Measurements from ENCODE around the gene FBXO36. TPM values are rescaled to one million over a fixed set of nuclear protein-coding genes. Genes with fewer than 3 reads are reported as not detected.

The FBXO36 gene
- total RNA-seq, 1 experiment from 2014 or later = 0.42 TPM

DNA sequence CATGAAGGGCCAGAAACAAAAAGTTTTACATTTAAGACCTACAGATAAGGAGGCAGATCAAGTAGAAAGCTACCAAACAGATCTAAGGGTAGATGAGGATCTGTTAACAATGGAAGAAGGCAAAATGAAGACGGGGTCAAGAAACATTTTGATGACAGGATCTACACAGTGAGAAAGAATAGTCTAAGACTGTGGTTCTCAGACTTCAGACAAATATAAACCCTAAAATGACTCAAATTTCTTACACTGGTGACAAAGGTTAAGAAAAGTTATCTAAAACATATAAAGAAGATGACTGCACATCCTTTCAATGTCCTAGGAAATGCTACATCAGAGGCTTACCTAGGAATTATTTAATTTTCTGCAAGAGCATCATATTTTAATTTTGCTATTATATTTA is 34.9 kb upstream of the FBXO36 start:
- Mint-ChIP-seq H3K4me3 (ENCODE audit: low read depth, unreplicated experiment) (no peak overlapping the region), H3K4me1 (ENCODE audit: low read depth, unreplicated experiment) (peaks cover 24% of the 10 kb centered on the region), H3K36me3 (ENCODE audit: insufficient read depth, unreplicated experiment) (peaks cover 6% of the 10 kb centered on the region), H3K27me3 (ENCODE audit: unreplicated experiment) (no peaks in the 10 kb centered on the region), H3K9me3 (ENCODE audit: low read depth, unreplicated experiment) (no peaks in the 10 kb centered on the region), H3K27ac (ENCODE audit: unreplicated experiment) (no peak overlapping the region)
- TF ChIP-seq, protein P1, sequence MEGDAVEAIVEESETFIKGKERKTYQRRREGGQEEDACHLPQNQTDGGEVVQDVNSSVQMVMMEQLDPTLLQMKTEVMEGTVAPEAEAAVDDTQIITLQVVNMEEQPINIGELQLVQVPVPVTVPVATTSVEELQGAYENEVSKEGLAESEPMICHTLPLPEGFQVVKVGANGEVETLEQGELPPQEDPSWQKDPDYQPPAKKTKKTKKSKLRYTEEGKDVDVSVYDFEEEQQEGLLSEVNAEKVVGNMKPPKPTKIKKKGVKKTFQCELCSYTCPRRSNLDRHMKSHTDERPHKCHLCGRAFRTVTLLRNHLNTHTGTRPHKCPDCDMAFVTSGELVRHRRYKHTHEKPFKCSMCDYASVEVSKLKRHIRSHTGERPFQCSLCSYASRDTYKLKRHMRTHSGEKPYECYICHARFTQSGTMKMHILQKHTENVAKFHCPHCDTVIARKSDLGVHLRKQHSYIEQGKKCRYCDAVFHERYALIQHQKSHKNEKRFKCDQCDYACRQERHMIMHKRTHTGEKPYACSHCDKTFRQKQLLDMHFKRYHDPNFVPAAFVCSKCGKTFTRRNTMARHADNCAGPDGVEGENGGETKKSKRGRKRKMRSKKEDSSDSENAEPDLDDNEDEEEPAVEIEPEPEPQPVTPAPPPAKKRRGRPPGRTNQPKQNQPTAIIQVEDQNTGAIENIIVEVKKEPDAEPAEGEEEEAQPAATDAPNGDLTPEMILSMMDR (IDR thresholded peaks at IDR 0.05; ENCODE audit: unreplicated experiment) = no peak
- BruUV-seq (replicated peaks) = no TSS peak
- intact Hi-C loops (cut with micrococcal nuclease; ENCODE audit: unreplicated experiment) = loop anchor here (5.0 kb wide), 1 partner anchor 40 kb away; no protein-coding TSS in a partner anchor
- DNase-seq = no peak
- CTCF ChIA-PET = no interaction called here

DNA sequence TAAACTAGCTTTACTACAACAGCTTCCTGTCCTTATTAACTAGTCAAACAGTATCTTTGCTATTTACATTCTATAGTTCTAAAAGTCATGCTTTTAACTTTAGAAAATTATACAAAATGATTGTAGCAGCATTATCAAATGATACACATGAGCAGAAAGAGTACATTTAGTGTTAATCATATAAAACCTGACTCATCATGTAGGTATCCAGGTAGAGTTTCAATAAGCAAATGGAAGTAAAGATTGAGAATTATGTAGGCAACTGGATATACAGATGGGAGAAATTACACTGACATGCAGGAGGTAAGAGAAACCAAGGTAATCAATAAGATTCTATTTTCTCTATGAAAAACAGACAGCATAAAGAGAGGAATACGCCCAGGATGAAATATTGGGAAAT is 34.3 kb upstream of the FBXO36 start:
- intact Hi-C loops (cut with micrococcal nuclease; ENCODE audit: unreplicated experiment) = loop anchor here (5.0 kb wide), 1 partner anchor 41 kb away; no protein-coding TSS in a partner anchor
- no peaks in the 10 kb centered on the region for H3K9me3 Mint-ChIP-seq (ENCODE audit: low read depth, unreplicated experiment)
- H3K36me3 Mint-ChIP-seq (ENCODE audit: insufficient read depth, unreplicated experiment) = peaks cover 6% of the 10 kb centered on the region
- H3K4me1 Mint-ChIP-seq (ENCODE audit: low read depth, unreplicated experiment) = peaks cover 24% of the 10 kb centered on the region
- no peaks in the 10 kb centered on the region for H3K27me3 Mint-ChIP-seq (ENCODE audit: unreplicated experiment)
- no TSS peak for BruUV-seq (replicated peaks)
- H3K4me3 Mint-ChIP-seq (ENCODE audit: low read depth, unreplicated experiment) = no peak overlapping the region
- CTCF ChIA-PET = interaction anchor here (0.7 kb wide), 1 partner anchor 794 kb away, joined by 3 read pairs; no protein-coding TSS in a partner anchor
- TF ChIP-seq, protein P1 (IDR thresholded peaks at IDR 0.05; ENCODE audit: unreplicated experiment) = no peak
- DNase-seq = no peak
- peak overlapping the region; percentile 17 for H3K27ac Mint-ChIP-seq (ENCODE audit: unreplicated experiment)

DNA sequence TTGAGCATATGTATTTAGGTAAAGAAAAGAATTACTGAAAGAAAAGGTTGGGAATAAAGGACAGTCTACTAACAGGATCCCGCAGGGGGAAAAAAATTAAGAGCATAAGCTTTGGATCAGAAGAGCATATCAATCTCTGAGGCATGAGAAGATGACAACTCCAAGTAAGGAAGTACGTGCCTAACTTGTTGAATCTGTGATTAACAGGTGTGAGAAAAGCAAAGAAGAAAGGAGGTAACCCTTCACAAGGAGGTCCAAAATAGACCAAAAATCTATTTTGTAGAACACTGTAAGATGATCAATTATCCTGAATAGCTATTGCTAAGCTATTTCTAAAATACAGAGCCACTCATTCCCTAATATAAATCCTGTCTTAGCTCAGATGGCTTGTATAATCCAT is 33.3 kb upstream of the FBXO36 start:
- Mint-ChIP-seq H3K36me3 (ENCODE audit: insufficient read depth, unreplicated experiment) (peaks cover 6% of the 10 kb centered on the region), H3K27me3 (ENCODE audit: unreplicated experiment) (no peaks in the 10 kb centered on the region), H3K4me3 (ENCODE audit: low read depth, unreplicated experiment) (no peak overlapping the region), H3K9me3 (ENCODE audit: low read depth, unreplicated experiment) (no peaks in the 10 kb centered on the region), H3K4me1 (ENCODE audit: low read depth, unreplicated experiment) (peaks cover 24% of the 10 kb centered on the region), H3K27ac (ENCODE audit: unreplicated experiment) (peak overlapping the region; percentile 17)
- no peak for DNase-seq
- CTCF ChIA-PET = interaction anchor here (0.8 kb wide), 1 partner anchor 8 kb away, joined by 3 read pairs; no protein-coding TSS in a partner anchor
- TF ChIP-seq, protein P1 (IDR thresholded peaks at IDR 0.05; ENCODE audit: unreplicated experiment) = no peak
- no TSS peak for BruUV-seq (replicated peaks)
- intact Hi-C loops (cut with micrococcal nuclease; ENCODE audit: unreplicated experiment) = loop anchor here (5.0 kb wide), 1 partner anchor 42 kb away; no protein-coding TSS in a partner anchor

DNA sequence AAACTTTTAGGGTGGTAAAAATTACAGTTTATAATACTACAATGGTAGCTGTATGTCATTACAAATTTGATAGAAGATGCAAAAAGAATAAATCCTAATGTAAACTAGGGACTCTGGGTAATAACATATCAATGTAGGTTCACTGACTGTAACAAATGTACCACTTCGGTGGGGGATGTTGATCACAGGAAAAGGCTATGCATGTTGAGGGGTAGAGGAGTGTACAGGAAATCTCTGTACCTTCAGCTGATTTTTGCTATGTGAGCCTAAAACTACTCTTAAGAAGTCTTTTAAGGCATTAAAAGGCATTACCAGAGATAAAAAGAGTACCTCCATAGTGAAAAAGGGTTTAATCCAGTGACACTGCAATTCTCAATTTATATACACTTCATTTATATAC is 25.4 kb upstream of the FBXO36 start:
- H3K36me3 Mint-ChIP-seq (ENCODE audit: insufficient read depth, unreplicated experiment) = peaks cover 16% of the 10 kb centered on the region
- CTCF ChIA-PET = no interaction called here
- H3K9me3 Mint-ChIP-seq (ENCODE audit: low read depth, unreplicated experiment) = no peaks in the 10 kb centered on the region
- H3K4me1 Mint-ChIP-seq (ENCODE audit: low read depth, unreplicated experiment) = peaks cover 16% of the 10 kb centered on the region
- no peak for DNase-seq
- TF ChIP-seq, protein P1 (IDR thresholded peaks at IDR 0.05; ENCODE audit: unreplicated experiment) = no peak
- no peak overlapping the region for H3K27ac Mint-ChIP-seq (ENCODE audit: unreplicated experiment)
- intact Hi-C loops (cut with micrococcal nuclease; ENCODE audit: unreplicated experiment) = no loop called here
- BruUV-seq (replicated peaks) = no TSS peak
- H3K27me3 Mint-ChIP-seq (ENCODE audit: unreplicated experiment) = no peaks in the 10 kb centered on the region
- H3K4me3 Mint-ChIP-seq (ENCODE audit: low read depth, unreplicated experiment) = no peak overlapping the region
